GM12892 (cell line): Measurements from ENCODE around the gene ROR1.
A peak's percentile ranks its signal among the peaks of the same experiment; 100 is the strongest.

Source experiments
- DNase-seq: peaks from one replicate; pipeline ENCODE4 v3.0.0; 2011; ENCODE audit not compliant: insufficient read length
- FAIRE-seq: peaks from 2 replicates; lab custom pipeline; 2011; peaks lifted over from hg19 to GRCh38; lab: Jason Lieb, UNC
- POLR2A ChIP-seq: IDR thresholded peaks from 2 replicates; pipeline ENCODE4 v1.6.1; 2011; ENCODE audit warnings: low read depth, low read length, control low read depth
- POLR2AphosphoS5 ChIP-seq: IDR thresholded peaks from 2 replicates; pipeline ENCODE4 v1.6.1; 2011; ENCODE audit warnings: low read depth, low read length, control low read depth
- TAF1 ChIP-seq: IDR thresholded peaks from 2 replicates; pipeline ENCODE4 v1.6.1; 2011; ENCODE audit warnings: low read depth, mild to moderate bottlenecking, control low read depth, low read length, borderline replicate concordance

ROR1 gene

GRCh38 chr1:64124704-64125440 lies 351.1 kb downstream of the ROR1 start:
- FAIRE-seq, result no peak

GRCh38 chr1:64126581-64126980 lies 352.8 kb downstream of the ROR1 start:
- TF ChIP-seq TAF1 (no peak), POLR2A (no peak), POLR2AphosphoS5 (no peak)
- DNase-seq (no peak), FAIRE-seq (no peak)

More at GRCh38 chr1:64124704-64125440, 351.1 kb downstream of the ROR1 start:
- TF ChIP-seq POLR2AphosphoS5 (no peak), TAF1 (no peak), POLR2A (no peak)
- DNase-seq, result no peak

GRCh38 chr1:64127297-64127696 lies 353.5 kb downstream of the ROR1 start:
- FAIRE-seq (no peak), DNase-seq (no peak)
- no peak for TF ChIP-seq TAF1
- TF ChIP-seq POLR2A, result no peak
- no peak for TF ChIP-seq POLR2AphosphoS5

GRCh38 chr1:64129701-64130100 lies 355.9 kb downstream of the ROR1 start:
- FAIRE-seq (no peak), DNase-seq (no peak)
- no peak for TF ChIP-seq TAF1
- TF ChIP-seq POLR2A, result no peak
- no peak for TF ChIP-seq POLR2AphosphoS5

GRCh38 chr1:64131155-64131554 lies 357.3 kb downstream of the ROR1 start:
- DNase-seq, result no peak
- TF ChIP-seq POLR2AphosphoS5 (no peak), TAF1 (no peak), POLR2A (no peak)
- FAIRE-seq, result no peak

- no peak for TF ChIP-seq TAF1
- TF ChIP-seq POLR2AphosphoS5, result no peak
- TF ChIP-seq POLR2A, result no peak
- DNase-seq, result no peak
- FAIRE-seq, result no peak
These were observed 359.2 kb downstream of the ROR1 start for GRCh38 chr1:64133036-64133435.

- TF ChIP-seq POLR2A, result no peak
- no peak for TF ChIP-seq POLR2AphosphoS5
- TF ChIP-seq TAF1, result no peak
- FAIRE-seq (no peak), DNase-seq (no peak)
These were observed 361.8 kb downstream of the ROR1 start for GRCh38 chr1:64135462-64136223.

- no peak for TF ChIP-seq POLR2A
- TF ChIP-seq TAF1, result no peak
- TF ChIP-seq POLR2AphosphoS5, result no peak
- DNase-seq, result no peak
- FAIRE-seq, result no peak
These were observed 362.5 kb downstream of the ROR1 start for GRCh38 chr1:64136296-64136695.

GRCh38 chr1:64136752-64137411 lies 363.1 kb downstream of the ROR1 start:
- peak; percentile 16 for DNase-seq
- TF ChIP-seq POLR2AphosphoS5 (no peak), TAF1 (no peak), POLR2A (no peak)
- peak; percentile 93 for FAIRE-seq

- no peak for FAIRE-seq
- no peak for DNase-seq
These were observed 363.6 kb downstream of the ROR1 start for GRCh38 chr1:64137412-64137803.

GRCh38 chr1:64139877-64140276 lies 366.1 kb downstream of the ROR1 start:
- no peak for DNase-seq
- no peak for FAIRE-seq
- TF ChIP-seq TAF1 (no peak), POLR2AphosphoS5 (no peak), POLR2A (no peak)

More at GRCh38 chr1:64137412-64137803, 363.6 kb downstream of the ROR1 start:
- TF ChIP-seq TAF1, result no peak
- no peak for TF ChIP-seq POLR2AphosphoS5
- TF ChIP-seq POLR2A, result no peak

GRCh38 chr1:64140596-64140995 lies 366.8 kb downstream of the ROR1 start:
- TF ChIP-seq TAF1 (no peak), POLR2AphosphoS5 (no peak), POLR2A (no peak)
- DNase-seq (no peak), FAIRE-seq (no peak)
